Measurements from ENCODE around the gene CDS2. TPM values are rescaled to one million over a fixed set of nuclear protein-coding genes. Genes with fewer than 3 reads are reported as not detected.

CDS2 gene
- total RNA-seq, 1 donor from 2014 or later = 57.2 TPM

- DNase-seq (ENCODE audit: missing footprints) = no peak
- no peak for ATAC-seq
- intact Hi-C loops (cut with DNase I) = loop anchor here (1.0 kb wide), 1 partner anchor 66 kb away; no protein-coding TSS in a partner anchor
These were observed 66.0 kb downstream of the CDS2 start for GRCh38 chr20:5192570-5193431.

- no peak for DNase-seq (ENCODE audit: missing footprints)
- intact Hi-C loops (cut with DNase I) = no loop called here
- ATAC-seq = no peak
These were observed 68.8 kb downstream of the CDS2 start for GRCh38 chr20:5195655-5196054.

GRCh38 chr20:5196149-5196548, 69.3 kb downstream of the CDS2 start:
- DNase-seq (ENCODE audit: missing footprints) = no peak
- intact Hi-C loops (cut with DNase I) = no loop called here
- no peak for ATAC-seq

- DNase-seq (ENCODE audit: missing footprints) (no peak), ATAC-seq (peak; percentile 82)
- intact Hi-C loops (cut with DNase I) = no loop called here
These were observed 70.5 kb downstream of the CDS2 start for GRCh38 chr20:5197270-5197827.

GRCh38 chr20:5197847-5198650, 71.2 kb downstream of the CDS2 start:
- DNase-seq (ENCODE audit: missing footprints) (no peak), ATAC-seq (peak; percentile 27)
- intact Hi-C loops (cut with DNase I) = no loop called here

- DNase-seq (ENCODE audit: missing footprints) = no peak
- intact Hi-C loops (cut with DNase I) = no loop called here
- ATAC-seq = no peak
These were observed 71.8 kb downstream of the CDS2 start for GRCh38 chr20:5198651-5198924.

GRCh38 chr20:5203380-5203779, 76.6 kb downstream of the CDS2 start:
- DNase-seq (ENCODE audit: missing footprints) = no peak
- ATAC-seq = no peak
- intact Hi-C loops (cut with DNase I) = loop anchor here (2.0 kb wide), 1 partner anchor 13 kb away; no protein-coding TSS in a partner anchor

GRCh38 chr20:5205348-5206210, 78.8 kb downstream of the CDS2 start:
- intact Hi-C loops (cut with DNase I) = loop anchor here (2.0 kb wide), 1 partner anchor 243 kb away; no protein-coding TSS in a partner anchor
- DNase-seq (ENCODE audit: missing footprints) = peak; percentile 84
- ATAC-seq = peak; percentile 84

GRCh38 chr20:5207138-5207537, 80.3 kb downstream of the CDS2 start:
- intact Hi-C loops (cut with DNase I) = no loop called here
- ATAC-seq (no peak), DNase-seq (ENCODE audit: missing footprints) (no peak)

- ATAC-seq (no peak), DNase-seq (ENCODE audit: missing footprints) (no peak)
- intact Hi-C loops (cut with DNase I) = no loop called here
These were observed 85.3 kb downstream of the CDS2 start for GRCh38 chr20:5211803-5212714.

- intact Hi-C loops (cut with DNase I) = no loop called here
- no peak for ATAC-seq
These were observed 86.2 kb downstream of the CDS2 start for GRCh38 chr20:5212907-5213487.

GRCh38 chr20:5214826-5215225, 88.0 kb downstream of the CDS2 start:
- DNase-seq (ENCODE audit: missing footprints) (no peak), ATAC-seq (no peak)
- intact Hi-C loops (cut with DNase I) = no loop called here

More at GRCh38 chr20:5212907-5213487, 86.2 kb downstream of the CDS2 start:
- no peak for DNase-seq (ENCODE audit: missing footprints)

- DNase-seq (ENCODE audit: missing footprints) = no peak
- ATAC-seq = no peak
- intact Hi-C loops (cut with DNase I) = loop anchor here (2.0 kb wide), 1 partner anchor 13 kb away; no protein-coding TSS in a partner anchor
These were observed 89.0 kb downstream of the CDS2 start for GRCh38 chr20:5215672-5216304.

GRCh38 chr20:5216663-5217062, 89.9 kb downstream of the CDS2 start:
- DNase-seq (ENCODE audit: missing footprints) = no peak
- ATAC-seq = peak; percentile 93
- intact Hi-C loops (cut with DNase I) = loop anchor here (2.0 kb wide), 1 partner anchor 14 kb away; no protein-coding TSS in a partner anchor

- intact Hi-C loops (cut with DNase I) = loop anchor here (2.0 kb wide), 1 partner anchor 15 kb away; no protein-coding TSS in a partner anchor
- ATAC-seq = no peak
- no peak for DNase-seq (ENCODE audit: missing footprints)
These were observed 90.8 kb downstream of the CDS2 start for GRCh38 chr20:5217616-5218015.

- intact Hi-C loops (cut with DNase I) = loop anchor here (5.0 kb wide), 1 partner anchor 227 kb away; no protein-coding TSS in a partner anchor
- ATAC-seq (no peak), DNase-seq (ENCODE audit: missing footprints) (no peak)
These were observed 93.7 kb downstream of the CDS2 start for GRCh38 chr20:5220321-5221060.
